HUES6 (cell line): ENCODE results near the gene ANO3.

ENCODE experiments used
- H3K27ac ChIP-seq: 2 replicates; pipeline ENCODE4 v1.7.0; 2013; ENCODE audit warnings: low read depth, mild to moderate bottlenecking, low read length, inconsistent platforms
- H3K27me3 ChIP-seq: 2 replicates; pipeline ENCODE4 v1.6.1; 2013; ENCODE audit warnings: low read length; ENCODE audit not compliant: control insufficient read depth, insufficient read depth
- H3K36me3 ChIP-seq: 2 replicates; pipeline ENCODE4 v1.6.1; 2013; ENCODE audit warnings: low read length; ENCODE audit not compliant: control insufficient read depth, insufficient read depth
- H3K4me1 ChIP-seq: 2 replicates; pipeline ENCODE4 v1.6.1; 2013; ENCODE audit warnings: low read length; ENCODE audit not compliant: control insufficient read depth, insufficient read depth
- H3K4me3 ChIP-seq: 2 replicates; pipeline ENCODE4 v1.5.1; 2013; ENCODE audit warnings: low read depth, low read length
- H3K9ac ChIP-seq: one replicate; pipeline ENCODE4 v1.6.1; 2013; ENCODE audit warnings: mild to moderate bottlenecking, low read length
- H3K9me3 ChIP-seq: 2 replicates; pipeline ENCODE4 v1.6.1; 2013; ENCODE audit warnings: low read depth, low read length; ENCODE audit not compliant: control insufficient read depth, insufficient read depth

ANO3 gene

DNA sequence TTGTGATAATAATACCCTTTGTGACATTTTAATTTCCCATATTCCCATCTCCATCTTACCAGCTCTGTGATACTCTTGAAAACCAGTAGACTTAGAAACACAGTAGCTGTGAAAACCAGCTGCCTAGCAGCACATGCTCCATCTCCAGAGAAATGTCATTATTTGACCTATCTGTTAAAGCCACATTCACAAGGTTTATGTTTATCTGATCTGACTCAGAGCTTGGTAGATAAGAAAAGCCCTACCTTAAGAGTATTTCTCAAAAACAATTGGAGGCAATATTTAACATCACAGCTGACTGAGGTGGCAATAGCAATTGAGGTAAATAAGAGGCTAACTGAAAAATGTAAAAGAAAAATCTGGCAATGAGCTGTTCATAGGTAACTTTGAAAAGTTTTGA, 8.1 kb upstream of the ANO3 start:
- no peaks in the 10 kb centered on the region for H3K36me3 ChIP-seq
- H3K27me3 ChIP-seq, result no peaks in the 10 kb centered on the region
- 0 out of 2 replicates have a peak, but pooled peaks cover 3% of the 10 kb centered on the region for H3K4me1 ChIP-seq
- no peak overlapping the region for H3K9ac ChIP-seq
- H3K27ac ChIP-seq, result no peak overlapping the region
- H3K9me3 ChIP-seq, result no peaks in the 10 kb centered on the region
- no peak overlapping the region for H3K4me3 ChIP-seq

DNA sequence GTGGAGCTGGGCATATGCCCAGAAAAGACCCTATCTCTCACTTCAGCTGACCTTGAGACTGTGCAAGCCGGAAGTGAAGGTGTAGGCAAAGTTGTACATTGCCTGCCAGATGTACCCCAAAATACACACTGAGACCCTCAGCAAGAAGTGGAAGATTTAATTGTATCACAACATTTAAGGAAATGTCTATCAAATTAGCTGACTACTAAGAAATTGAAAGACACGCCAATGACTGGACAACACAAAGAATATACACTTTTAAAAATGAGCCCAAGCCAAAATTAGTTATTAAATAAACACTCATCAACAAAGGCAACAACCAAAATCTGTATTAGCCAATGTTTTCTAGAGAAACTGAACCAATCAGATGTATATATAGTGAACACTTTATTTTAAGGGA, 7.7 kb upstream of the ANO3 start:
- Histone ChIP-seq H3K4me1 (0 out of 2 replicates have a peak, but pooled peaks cover 3% of the 10 kb centered on the region), H3K9ac (no peak overlapping the region), H3K36me3 (no peaks in the 10 kb centered on the region), H3K9me3 (no peaks in the 10 kb centered on the region), H3K4me3 (no peak overlapping the region), H3K27ac (no peak overlapping the region), H3K27me3 (no peaks in the 10 kb centered on the region)

DNA sequence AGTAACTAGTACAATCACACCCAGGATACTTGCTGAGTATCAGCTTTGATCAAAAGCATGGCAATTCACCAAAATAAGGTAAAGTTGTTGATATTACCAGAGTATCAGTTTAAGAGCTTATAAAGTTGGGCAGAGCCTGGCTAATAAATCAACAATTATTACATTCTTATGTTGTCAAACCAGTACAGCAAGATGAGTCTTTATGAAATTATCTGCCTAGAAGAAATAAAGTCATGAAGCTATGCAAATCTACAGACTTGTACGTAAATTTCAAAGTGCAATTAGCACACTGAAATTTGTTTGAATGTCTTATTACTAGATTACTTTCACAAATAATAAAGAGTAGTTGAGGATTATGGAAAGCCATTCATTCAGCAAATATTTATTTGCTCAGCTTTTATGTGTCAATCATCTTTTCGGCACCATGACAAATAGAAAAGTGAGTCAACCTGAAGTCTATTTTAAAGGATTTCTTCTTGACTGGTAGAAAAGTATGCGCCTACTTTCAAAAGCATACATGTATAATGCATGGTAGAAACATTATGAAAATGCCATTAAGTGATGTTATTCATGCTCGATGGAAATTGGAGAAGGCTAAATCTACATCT, 5.0 kb upstream of the ANO3 start:
- no peak overlapping the region for H3K4me3 ChIP-seq
- no peaks in the 10 kb centered on the region for H3K36me3 ChIP-seq
- no peaks in the 10 kb centered on the region for H3K9me3 ChIP-seq
- no peak overlapping the region for H3K27ac ChIP-seq
- no peak overlapping the region for H3K9ac ChIP-seq
- H3K4me1 ChIP-seq, result no peaks in the 10 kb centered on the region
- H3K27me3 ChIP-seq, result no peaks in the 10 kb centered on the region

DNA sequence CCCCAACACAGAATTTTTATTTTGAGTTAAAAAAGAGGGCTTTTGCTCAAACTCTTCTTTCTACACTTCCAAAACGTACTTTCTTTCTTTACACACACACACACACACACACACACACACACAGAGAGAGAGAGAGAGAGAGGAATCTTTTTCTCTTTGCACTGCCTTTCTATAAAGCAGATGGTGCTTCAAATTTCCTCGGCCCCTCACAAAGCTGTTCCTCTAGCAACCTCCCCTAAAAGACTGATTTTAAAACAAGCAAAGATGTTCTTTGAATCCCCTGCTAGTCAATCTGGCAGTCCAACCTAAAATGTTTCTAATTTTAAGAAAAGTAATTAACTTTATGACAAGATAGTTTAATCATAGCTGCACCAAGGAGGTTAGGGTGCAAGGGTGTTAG, 2.7 kb upstream of the ANO3 start:
- no peak overlapping the region for H3K27ac ChIP-seq
- no peaks in the 10 kb centered on the region for H3K36me3 ChIP-seq
- H3K4me3 ChIP-seq, result no peak overlapping the region
- H3K9ac ChIP-seq, result no peak overlapping the region
- peaks cover 14% of the 10 kb centered on the region for H3K27me3 ChIP-seq
- no peaks in the 10 kb centered on the region for H3K9me3 ChIP-seq
- no peaks in the 10 kb centered on the region for H3K4me1 ChIP-seq

DNA sequence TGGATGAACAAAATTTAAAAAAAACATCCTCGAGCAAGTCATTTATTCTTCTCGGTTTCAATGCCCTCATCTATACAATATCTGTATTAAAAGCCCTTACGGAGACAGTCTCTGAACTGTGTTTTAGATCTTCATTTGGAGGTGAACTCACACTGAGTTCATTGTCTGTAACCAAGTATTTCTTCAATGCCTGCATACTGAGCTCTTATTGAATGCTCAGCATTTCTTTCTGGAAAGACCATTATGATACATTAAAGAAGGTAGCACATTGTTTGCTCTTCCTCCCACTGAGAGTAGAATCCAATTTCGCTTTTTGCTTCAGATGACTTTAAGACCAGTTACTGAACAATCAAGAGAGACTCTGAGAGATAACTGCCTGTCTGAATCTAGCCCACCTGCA, 1.7 kb upstream of the ANO3 start:
- H3K36me3 ChIP-seq, result no peaks in the 10 kb centered on the region
- H3K27ac ChIP-seq, result no peak overlapping the region
- H3K27me3 ChIP-seq, result peaks cover 14% of the 10 kb centered on the region
- no peak overlapping the region for H3K4me3 ChIP-seq
- H3K9me3 ChIP-seq, result no peaks in the 10 kb centered on the region
- no peak overlapping the region for H3K9ac ChIP-seq
- no peaks in the 10 kb centered on the region for H3K4me1 ChIP-seq

DNA sequence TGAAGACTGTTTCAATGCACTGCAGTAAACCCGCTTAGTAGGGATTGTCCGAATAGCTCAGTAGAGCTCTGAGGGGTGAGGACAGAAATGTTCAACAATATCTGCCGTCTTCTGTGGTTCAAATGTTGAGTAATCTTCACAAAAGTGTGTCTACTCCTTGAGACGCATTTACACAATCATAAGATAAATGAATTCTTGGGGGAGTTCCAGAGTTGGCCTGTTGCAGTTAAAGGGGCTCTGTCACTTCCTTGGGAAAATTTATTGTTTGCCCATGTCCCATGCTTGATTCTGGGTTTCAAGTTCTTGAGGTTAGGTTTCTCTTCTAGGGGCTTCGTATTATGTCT, 614 bp downstream of the ANO3 start:
- Histone ChIP-seq H3K9ac (no peak overlapping the region), H3K4me1 (no peaks in the 10 kb centered on the region), H3K36me3 (no peaks in the 10 kb centered on the region), H3K9me3 (no peaks in the 10 kb centered on the region), H3K4me3 (peak overlapping the region; percentile 39), H3K27me3 (peaks cover 14% of the 10 kb centered on the region), H3K27ac (no peak overlapping the region)

DNA sequence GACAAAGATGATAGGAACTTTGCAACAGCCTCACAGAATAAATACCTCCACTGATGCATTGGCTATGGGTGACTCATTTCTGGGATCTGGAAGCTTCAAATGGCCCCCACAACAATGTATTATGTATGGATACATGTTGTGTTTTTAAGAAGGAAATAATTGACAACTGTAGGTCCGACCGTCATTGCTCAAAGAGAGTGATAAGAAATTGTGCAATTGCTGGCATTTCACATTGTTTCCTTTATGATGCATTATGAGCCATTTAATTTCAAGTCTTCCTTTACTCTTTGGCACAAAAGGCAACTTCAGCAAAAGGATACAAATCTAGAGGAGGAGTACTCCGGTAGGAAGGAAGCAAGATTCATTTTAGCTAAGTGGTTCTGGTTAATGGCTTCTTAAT, 2.0 kb downstream of the ANO3 start:
- no peak overlapping the region for H3K9ac ChIP-seq
- no peak overlapping the region for H3K4me3 ChIP-seq
- H3K36me3 ChIP-seq, result no peaks in the 10 kb centered on the region
- H3K9me3 ChIP-seq, result no peaks in the 10 kb centered on the region
- peaks cover 14% of the 10 kb centered on the region for H3K27me3 ChIP-seq
- H3K27ac ChIP-seq, result no peak overlapping the region
- H3K4me1 ChIP-seq, result no peaks in the 10 kb centered on the region

DNA sequence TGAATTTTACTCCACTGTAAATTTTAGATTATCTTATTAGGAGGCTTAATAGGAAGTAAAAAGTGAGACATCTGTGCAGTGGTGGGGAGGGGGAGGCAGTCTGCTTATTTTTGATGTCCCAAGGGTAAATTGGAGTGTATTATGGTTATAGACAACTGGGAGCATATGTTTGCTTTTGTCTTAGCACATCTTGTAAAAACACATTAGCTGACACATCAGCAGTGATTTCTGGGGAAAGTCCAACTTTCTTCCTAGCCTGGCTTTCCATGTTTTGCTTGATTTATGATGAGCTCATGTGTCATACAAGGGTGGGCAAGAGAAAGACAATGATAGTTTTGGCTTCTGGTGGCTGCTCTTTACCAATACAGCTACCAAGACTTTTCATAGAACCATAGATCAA, 4.0 kb downstream of the ANO3 start:
- H3K36me3 ChIP-seq, result no peaks in the 10 kb centered on the region
- H3K4me1 ChIP-seq, result no peaks in the 10 kb centered on the region
- peaks cover 14% of the 10 kb centered on the region for H3K27me3 ChIP-seq
- no peaks in the 10 kb centered on the region for H3K9me3 ChIP-seq
- no peak overlapping the region for H3K9ac ChIP-seq
- H3K27ac ChIP-seq, result no peak overlapping the region
- no peak overlapping the region for H3K4me3 ChIP-seq

DNA sequence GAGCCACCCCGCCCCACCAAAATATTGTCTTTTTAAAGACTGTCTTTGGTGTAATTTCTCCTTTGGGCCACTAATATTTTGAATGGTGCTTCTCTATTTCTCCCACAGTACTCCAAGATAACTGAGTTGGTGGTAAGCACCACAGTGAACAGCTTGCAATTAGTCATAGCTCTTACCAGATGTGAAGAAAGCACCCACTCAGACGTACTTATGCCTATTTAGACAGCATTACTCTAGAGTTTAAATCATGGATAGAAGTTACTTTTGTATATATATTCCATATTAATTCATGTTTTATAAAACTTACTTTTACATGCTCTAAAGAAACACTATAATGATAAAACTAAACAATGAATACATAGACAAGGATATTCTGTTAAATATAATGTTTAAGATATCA, 12.7 kb downstream of the ANO3 start:
- Histone ChIP-seq H3K9ac (no peak overlapping the region), H3K4me3 (no peak overlapping the region), H3K9me3 (no peaks in the 10 kb centered on the region), H3K4me1 (no peaks in the 10 kb centered on the region), H3K27ac (no peak overlapping the region), H3K36me3 (no peaks in the 10 kb centered on the region), H3K27me3 (no peaks in the 10 kb centered on the region)

DNA sequence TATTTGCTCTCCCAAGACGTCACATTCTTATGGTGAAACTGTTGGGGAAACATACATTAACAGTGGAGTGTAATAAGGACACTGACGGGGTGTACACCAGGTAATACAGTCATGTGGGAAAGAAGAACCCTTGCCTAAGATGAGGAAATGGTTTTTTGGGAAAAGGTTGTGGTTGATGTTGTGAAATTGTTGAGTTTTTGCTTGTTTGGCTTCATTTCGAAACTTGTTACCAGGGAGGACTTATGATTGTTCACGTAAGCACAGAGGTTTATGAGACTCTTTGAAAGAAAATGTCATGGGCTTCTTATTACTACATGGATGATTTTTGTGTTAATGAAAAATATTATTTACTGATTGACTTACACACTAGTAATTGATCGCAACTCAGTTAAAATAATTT, 16.8 kb downstream of the ANO3 start:
- H3K9me3 ChIP-seq, result no peaks in the 10 kb centered on the region
- no peak overlapping the region for H3K9ac ChIP-seq
- no peak overlapping the region for H3K4me3 ChIP-seq
- H3K4me1 ChIP-seq, result no peaks in the 10 kb centered on the region
- H3K27ac ChIP-seq, result no peak overlapping the region
- no peaks in the 10 kb centered on the region for H3K27me3 ChIP-seq
- H3K36me3 ChIP-seq, result no peaks in the 10 kb centered on the region

DNA sequence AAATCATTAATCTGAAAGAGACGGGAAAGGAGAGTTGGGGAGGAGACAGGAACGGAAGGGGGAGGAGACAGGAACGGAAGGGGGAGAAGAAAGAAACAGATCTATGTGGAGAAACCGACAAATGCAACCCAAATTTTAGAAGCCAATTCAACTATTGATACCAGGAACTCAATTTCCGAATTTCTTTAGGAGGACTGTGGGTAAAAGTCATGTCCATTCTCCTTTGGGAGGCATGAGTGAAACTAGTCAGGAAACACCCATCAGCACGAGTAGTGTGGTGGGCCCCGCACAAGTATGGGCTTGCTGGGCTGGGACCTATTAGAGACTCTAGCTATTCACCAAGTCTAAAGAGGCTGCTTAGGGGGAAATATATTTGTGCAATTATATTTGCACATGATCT, 18.1 kb downstream of the ANO3 start:
- H3K4me1 ChIP-seq, result no peaks in the 10 kb centered on the region
- no peak overlapping the region for H3K27ac ChIP-seq
- H3K4me3 ChIP-seq, result no peak overlapping the region
- no peaks in the 10 kb centered on the region for H3K36me3 ChIP-seq
- H3K9ac ChIP-seq, result no peak overlapping the region
- no peaks in the 10 kb centered on the region for H3K9me3 ChIP-seq
- H3K27me3 ChIP-seq, result no peaks in the 10 kb centered on the region

DNA sequence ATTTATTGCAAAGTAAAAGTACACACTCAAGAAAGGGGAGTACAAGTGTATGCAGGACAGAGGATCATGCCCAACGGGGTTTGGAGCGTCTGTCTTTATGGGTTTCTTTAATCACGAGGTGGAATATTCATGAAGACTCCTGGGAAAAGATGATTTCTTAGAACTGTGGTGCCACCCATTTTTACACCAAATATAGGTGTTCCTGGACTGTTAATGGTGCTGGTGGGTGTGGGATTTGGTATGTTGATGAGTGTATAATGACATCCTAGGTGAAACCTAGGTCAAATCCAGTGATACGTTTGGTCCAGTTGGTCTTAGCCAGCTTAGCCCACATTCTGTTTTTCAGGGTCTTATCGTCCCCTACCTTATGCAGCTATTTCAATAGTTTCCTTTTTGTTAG, 21.1 kb downstream of the ANO3 start:
- no peaks in the 10 kb centered on the region for H3K36me3 ChIP-seq
- H3K9me3 ChIP-seq, result no peaks in the 10 kb centered on the region
- H3K4me3 ChIP-seq, result no peak overlapping the region
- H3K27ac ChIP-seq, result no peak overlapping the region
- no peak overlapping the region for H3K9ac ChIP-seq
- H3K27me3 ChIP-seq, result no peaks in the 10 kb centered on the region
- H3K4me1 ChIP-seq, result no peaks in the 10 kb centered on the region
